Nephron progenitor cell (in vitro differentiated cells): ENCODE results near the gene ERMAP.

ENCODE experiments used
- DNase-seq: peaks from one replicate; pipeline ENCODE4 v3.0.0; 2021
- H3K27ac Mint-ChIP-seq: 2 replicates; pipeline ENCODE4 v1.8.0; 2021; ENCODE audit warnings: mild to moderate bottlenecking, moderate library complexity, mixed read lengths
- H3K27me3 Mint-ChIP-seq: 2 replicates; pipeline ENCODE4 v1.8.0; 2021; ENCODE audit warnings: mild to moderate bottlenecking, low read depth, mixed read lengths; ENCODE audit not compliant: poor library complexity
- H3K36me3 Mint-ChIP-seq: 2 replicates; pipeline ENCODE4 v1.8.0; 2021; ENCODE audit warnings: low read depth, mixed read lengths
- H3K4me1 Mint-ChIP-seq: 2 replicates; pipeline ENCODE4 v1.8.0; 2021; ENCODE audit warnings: mixed read lengths
- H3K4me3 Mint-ChIP-seq: 2 replicates; pipeline ENCODE4 v1.8.0; 2021; ENCODE audit warnings: mild to moderate bottlenecking, moderate library complexity, mixed read lengths
- H3K9me3 Mint-ChIP-seq: 2 replicates; pipeline ENCODE4 v1.8.0; 2021; ENCODE audit warnings: mild to moderate bottlenecking, moderate library complexity, mixed read lengths
- CTCF ChIP-seq: fragments of 200-600 bp; sonication (generic); IDR thresholded peaks from 2 replicates; pipeline ENCODE4 v1.5.0; 2021; ENCODE audit warnings: antibody characterized with exemption

ERMAP gene

DNA sequence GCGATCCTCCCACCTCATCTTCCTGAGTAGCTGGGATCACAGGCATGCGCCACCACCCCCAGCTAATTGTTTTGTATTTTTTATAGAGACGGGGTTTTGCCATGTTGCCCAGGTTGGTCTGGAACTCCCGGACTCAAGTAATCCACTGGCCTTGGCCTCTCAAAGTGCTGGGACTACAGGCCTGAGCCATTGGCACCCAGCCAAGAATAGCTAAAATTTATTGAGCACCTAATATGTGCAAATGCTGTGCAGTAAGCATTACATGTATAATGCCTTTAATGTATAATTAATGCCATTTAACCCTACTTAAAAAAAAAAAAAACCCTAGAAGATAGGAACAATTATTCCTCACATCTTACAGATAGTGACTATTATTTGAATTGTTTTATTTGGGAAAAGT is 72.3 kb downstream of the ERMAP start:
- H3K4me3 Mint-ChIP-seq: no peak overlapping the region
- H3K36me3 Mint-ChIP-seq: no peaks in the 10 kb centered on the region
- no peak for DNase-seq
- H3K27ac Mint-ChIP-seq: no peak overlapping the region
- H3K9me3 Mint-ChIP-seq: no peaks in the 10 kb centered on the region
- H3K4me1 Mint-ChIP-seq: peaks cover 15% of the 10 kb centered on the region
- no peak for TF ChIP-seq CTCF
- H3K27me3 Mint-ChIP-seq: peaks cover 4% of the 10 kb centered on the region

DNA sequence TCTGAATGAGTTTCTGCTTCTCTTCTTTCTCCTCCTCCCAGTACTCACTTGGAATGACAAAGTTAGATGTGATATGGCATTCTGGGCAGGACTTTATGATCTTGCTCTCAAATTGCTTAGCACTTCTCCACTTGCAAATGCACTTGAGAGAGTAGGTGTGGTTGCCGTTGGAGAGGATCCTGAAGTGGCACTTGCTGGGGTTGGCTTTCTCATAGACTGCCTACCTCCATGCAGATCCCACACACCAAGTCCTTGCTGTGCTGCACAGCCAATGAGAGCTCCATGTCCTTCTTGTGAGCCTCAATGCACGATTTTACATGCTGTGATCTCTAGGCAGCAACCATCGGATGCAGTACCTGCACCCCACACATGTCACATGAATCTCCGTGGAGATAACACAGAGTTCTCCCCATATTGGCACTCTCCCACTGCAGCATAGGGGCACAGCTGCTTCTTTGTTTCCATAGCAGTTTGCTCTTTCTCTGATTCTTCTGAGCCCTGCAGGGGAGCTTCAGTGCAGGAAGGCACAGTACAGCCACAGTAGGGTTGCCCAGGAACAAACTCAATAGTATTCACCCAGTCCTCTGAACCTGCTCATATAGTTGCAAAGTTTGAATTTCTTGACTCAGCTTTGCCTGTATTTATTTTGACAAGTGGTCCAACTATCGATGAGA is 74.7 kb downstream of the ERMAP start:
- Mint-ChIP-seq H3K36me3 (no peaks in the 10 kb centered on the region), H3K9me3 (peaks cover 22% of the 10 kb centered on the region), H3K4me3 (no peak overlapping the region), H3K4me1 (peaks cover 15% of the 10 kb centered on the region), H3K27ac (no peak overlapping the region), H3K27me3 (peaks cover 17% of the 10 kb centered on the region)
- TF ChIP-seq CTCF: no peak
- DNase-seq: no peak
